SU-DHL-6 (cell line): ENCODE results near the gene PTPRG.

ENCODE experiments used
- H2AFZ ChIP-seq: fragments of 200-600 bp; sonication (generic); 2 replicates; pipeline ENCODE4 v1.6.1; 2014; ENCODE audit warnings: low read depth, mild to moderate bottlenecking, moderate library complexity, mixed read lengths, antibody characterized with exemption, low read length; ENCODE audit not compliant: severe bottlenecking
- H3F3A ChIP-seq: fragments of 200-600 bp; shearing (Covaris generic); 2 replicates; pipeline ENCODE4 v1.6.0; 2016; ENCODE audit warnings: antibody characterized with exemption, mild to moderate bottlenecking; ENCODE audit not compliant: insufficient read depth
- H3K27ac ChIP-seq: fragments of 200-600 bp; sonication (generic); 2 replicates; pipeline ENCODE4 v1.5.1; 2016; ENCODE audit warnings: low read depth, mild to moderate bottlenecking, low read length, moderate library complexity, mixed read lengths
- H3K27me3 ChIP-seq: fragments of 200-600 bp; sonication (generic), shearing (Covaris generic); 2 replicates; pipeline ENCODE4 v1.6.0; 2014; ENCODE audit warnings: mild to moderate bottlenecking, low read length
- H3K36me3 ChIP-seq: fragments of 200-600 bp; sonication (generic); 2 replicates; pipeline ENCODE4 v1.6.1; 2014; ENCODE audit warnings: mild to moderate bottlenecking, low read length, mixed read lengths
- H3K4me2 ChIP-seq: fragments of 300-600, 200-600 bp; shearing (Covaris generic), sonication (generic); 2 replicates; pipeline ENCODE4 v1.6.0; 2014; ENCODE audit warnings: low read length, low read depth, mild to moderate bottlenecking; ENCODE audit not compliant: poor library complexity, severe bottlenecking
- H3K4me3 ChIP-seq: fragments of 200-600 bp; sonication (generic); 2 replicates; pipeline ENCODE4 v1.5.1; 2014; ENCODE audit warnings: antibody characterized with exemption, low read length, mild to moderate bottlenecking, mixed read lengths; ENCODE audit not compliant: insufficient read depth, poor library complexity, severe bottlenecking
- H3K79me2 ChIP-seq: fragments of 200-600 bp; sonication (generic); 2 replicates; pipeline ENCODE4 v1.6.1; 2014; ENCODE audit warnings: mild to moderate bottlenecking, low read length, moderate library complexity; ENCODE audit not compliant: insufficient read depth
- H3K9ac ChIP-seq: fragments of 200-600 bp; sonication (generic); 2 replicates; pipeline ENCODE4 v1.7.0; 2014; ENCODE audit warnings: mild to moderate bottlenecking, low read length
- H3K9me2 ChIP-seq: fragments of 200-600 bp; sonication (generic); replicated peaks from 2 replicates; pipeline ENCODE4 v1.6.1; 2014; ENCODE audit warnings: low read length; ENCODE audit not compliant: insufficient read depth
- H3K9me3 ChIP-seq: fragments of 200-600 bp; sonication (generic); 2 replicates; pipeline ENCODE4 v1.6.1; 2014; ENCODE audit warnings: low read length, mixed read lengths; ENCODE audit not compliant: insufficient read depth
- H4K20me1 ChIP-seq: fragments of 200-600 bp; sonication (generic); 2 replicates; pipeline ENCODE4 v1.6.1; 2014; ENCODE audit warnings: low read depth, mild to moderate bottlenecking, antibody characterized with exemption, low read length, moderate library complexity, mixed read lengths
- CTCF ChIP-seq: fragments of 200-600 bp; sonication (generic); IDR thresholded peaks from one replicate; pipeline ENCODE4 v1.5.1; 2017; ENCODE audit warnings: antibody characterized with exemption, mild to moderate bottlenecking, low read length, moderate library complexity; ENCODE audit not compliant: insufficient read depth, poor library complexity, severe bottlenecking
- EZH2phosphoT487 ChIP-seq: fragments of 200-600 bp; sonication (generic), shearing (Covaris generic); conservative IDR thresholded peaks from 2 replicates; pipeline ENCODE4 v1.6.1; 2018; ENCODE audit warnings: mild to moderate bottlenecking, antibody characterized with exemption, low read length, moderate library complexity, mixed read lengths

PTPRG gene

DNA sequence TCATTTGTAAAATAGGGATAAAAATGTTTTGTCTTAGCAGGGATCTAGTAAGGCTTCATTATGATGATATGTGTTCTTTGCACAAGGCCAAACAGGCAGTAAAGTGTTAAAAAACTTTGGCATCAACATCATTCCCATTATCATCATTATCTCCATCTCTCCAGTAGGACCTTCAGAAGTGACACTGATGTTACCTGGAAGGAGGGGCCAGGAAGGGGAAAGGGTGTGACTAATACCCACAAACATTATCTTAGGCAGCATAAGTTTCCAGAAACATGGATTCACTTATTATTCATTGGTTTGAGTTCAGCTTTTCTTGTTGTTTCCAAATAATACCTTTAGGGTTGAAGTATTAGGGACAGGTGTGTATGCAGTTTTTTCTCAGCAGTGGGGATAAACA, 399.6 kb downstream of the PTPRG start:
- no peaks in the 10 kb centered on the region for H3K9me3 ChIP-seq
- H3K27me3 ChIP-seq = no peaks in the 10 kb centered on the region
- H3K27ac ChIP-seq = no peak overlapping the region
- TF ChIP-seq EZH2phosphoT487 = no peak
- no peak for TF ChIP-seq CTCF
- no peak overlapping the region for H2AFZ ChIP-seq
- H3K79me2 ChIP-seq = no peaks in the 10 kb centered on the region
- H3K4me3 ChIP-seq = no peak overlapping the region
- no peaks in the 10 kb centered on the region for H3K9me2 ChIP-seq
- H3K4me2 ChIP-seq = no peak overlapping the region
- H3K9ac ChIP-seq = no peak overlapping the region
- H4K20me1 ChIP-seq = no peaks in the 10 kb centered on the region
- H3F3A ChIP-seq = no peaks in the 10 kb centered on the region
- no peaks in the 10 kb centered on the region for H3K36me3 ChIP-seq

- H3K36me3 ChIP-seq = no peaks in the 10 kb centered on the region
- no peaks in the 10 kb centered on the region for H3K9me3 ChIP-seq
- TF ChIP-seq CTCF (no peak), EZH2phosphoT487 (no peak)
- no peak overlapping the region for H3K4me2 ChIP-seq
- no peak overlapping the region for H3K27ac ChIP-seq
- H4K20me1 ChIP-seq = no peaks in the 10 kb centered on the region
- H3F3A ChIP-seq = no peaks in the 10 kb centered on the region
- H3K9ac ChIP-seq = no peak overlapping the region
- H3K27me3 ChIP-seq = no peaks in the 10 kb centered on the region
- H3K4me3 ChIP-seq = no peak overlapping the region
- no peaks in the 10 kb centered on the region for H3K9me2 ChIP-seq
- H3K79me2 ChIP-seq = no peaks in the 10 kb centered on the region
- no peak overlapping the region for H2AFZ ChIP-seq
These were observed 400.5 kb downstream of the PTPRG start for GRCh38 chr3:61961900-61962299.

- Histone ChIP-seq H2AFZ (no peak overlapping the region), H3K4me2 (no peak overlapping the region), H3K27ac (no peak overlapping the region), H3K79me2 (no peaks in the 10 kb centered on the region), H3K4me3 (no peak overlapping the region), H3K9me3 (no peaks in the 10 kb centered on the region), H3K9ac (no peak overlapping the region), H4K20me1 (no peaks in the 10 kb centered on the region), H3K36me3 (no peaks in the 10 kb centered on the region), H3K9me2 (no peaks in the 10 kb centered on the region), H3F3A (no peaks in the 10 kb centered on the region), H3K27me3 (no peaks in the 10 kb centered on the region)
- TF ChIP-seq CTCF (no peak), EZH2phosphoT487 (no peak)
These were observed 403.2 kb downstream of the PTPRG start for GRCh38 chr3:61964566-61964965.

DNA sequence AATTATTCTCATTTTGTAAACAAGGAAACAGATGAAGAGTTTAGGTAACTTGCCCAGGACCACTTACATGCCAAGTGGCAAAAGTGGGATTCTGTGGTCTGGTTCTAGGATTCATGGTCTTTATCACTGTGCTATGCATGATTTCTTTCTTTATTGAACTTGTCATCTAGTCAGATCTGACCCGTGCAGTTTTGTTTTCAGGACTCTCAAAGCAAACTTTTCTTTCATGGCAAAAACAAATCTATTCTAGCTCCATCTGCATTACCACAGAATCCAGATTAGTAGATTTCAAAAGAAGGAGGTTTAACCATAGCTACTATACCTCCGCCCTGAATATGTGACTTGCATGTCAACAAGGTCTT, 404.4 kb downstream of the PTPRG start:
- Histone ChIP-seq H3K27me3 (no peaks in the 10 kb centered on the region), H3K27ac (no peak overlapping the region), H2AFZ (no peak overlapping the region), H3K9me3 (no peaks in the 10 kb centered on the region), H3K4me3 (no peak overlapping the region), H3F3A (no peaks in the 10 kb centered on the region), H3K4me2 (no peak overlapping the region), H4K20me1 (no peaks in the 10 kb centered on the region), H3K9me2 (no peaks in the 10 kb centered on the region), H3K79me2 (no peaks in the 10 kb centered on the region), H3K36me3 (no peaks in the 10 kb centered on the region), H3K9ac (no peak overlapping the region)
- no peak for TF ChIP-seq CTCF
- no peak for TF ChIP-seq EZH2phosphoT487
